HG03571 (cell line): ENCODE data around the gene CPM.
A peak's percentile ranks its signal among the peaks of the same experiment; 100 is the strongest.
"Not testable (repeated sequence)": the region's sequence is repeated elsewhere in the genome, so short reads cannot be mapped to it uniquely, and the experiment has no call there.

ENCODE experiments used
- ATAC-seq: cut with Tn5 transposase; IDR thresholded peaks from one replicate; pipeline ENCODE4 v1.9.1; 2021; ENCODE audit not compliant: unreplicated experiment

Gene CPM

DNA sequence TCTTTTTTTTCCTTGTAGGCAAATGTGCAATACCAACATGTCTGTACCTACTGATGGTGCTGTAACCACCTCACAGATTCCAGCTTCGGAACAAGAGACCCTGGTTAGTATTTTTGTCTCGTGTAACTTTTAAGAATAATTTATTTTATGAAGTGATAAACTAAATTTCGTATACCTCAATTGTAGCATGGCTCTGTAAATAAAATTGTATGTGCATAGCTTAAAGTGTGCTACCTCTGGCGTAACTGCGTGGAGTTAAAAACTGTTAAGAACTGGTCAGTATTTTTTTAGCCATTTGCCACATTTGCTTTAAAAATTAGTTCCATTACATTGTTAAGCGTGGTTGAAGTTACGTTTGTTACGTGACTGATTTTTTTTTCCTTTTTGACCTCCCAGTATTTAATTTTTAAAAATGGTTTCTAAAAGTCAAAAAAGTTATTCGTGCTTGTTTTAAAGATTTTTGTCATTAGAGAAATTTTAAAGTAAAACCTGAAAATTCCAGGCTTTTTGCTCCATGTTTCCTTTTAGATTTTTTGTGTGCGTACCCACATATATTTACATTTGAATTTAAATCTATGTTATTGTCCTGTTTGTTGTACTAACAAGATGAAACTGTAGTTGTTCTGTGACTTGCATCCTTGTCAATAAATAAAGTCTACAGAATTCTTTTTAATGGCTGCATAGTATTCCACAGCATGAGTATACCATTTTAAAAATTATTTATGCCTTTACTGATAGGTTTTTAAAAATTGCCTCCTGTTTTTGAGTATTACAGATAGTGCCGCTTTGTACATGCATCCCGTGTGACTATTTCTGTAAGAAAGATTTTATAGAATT lies 123.6 kb downstream of the CPM start:
- no peak for ATAC-seq

DNA sequence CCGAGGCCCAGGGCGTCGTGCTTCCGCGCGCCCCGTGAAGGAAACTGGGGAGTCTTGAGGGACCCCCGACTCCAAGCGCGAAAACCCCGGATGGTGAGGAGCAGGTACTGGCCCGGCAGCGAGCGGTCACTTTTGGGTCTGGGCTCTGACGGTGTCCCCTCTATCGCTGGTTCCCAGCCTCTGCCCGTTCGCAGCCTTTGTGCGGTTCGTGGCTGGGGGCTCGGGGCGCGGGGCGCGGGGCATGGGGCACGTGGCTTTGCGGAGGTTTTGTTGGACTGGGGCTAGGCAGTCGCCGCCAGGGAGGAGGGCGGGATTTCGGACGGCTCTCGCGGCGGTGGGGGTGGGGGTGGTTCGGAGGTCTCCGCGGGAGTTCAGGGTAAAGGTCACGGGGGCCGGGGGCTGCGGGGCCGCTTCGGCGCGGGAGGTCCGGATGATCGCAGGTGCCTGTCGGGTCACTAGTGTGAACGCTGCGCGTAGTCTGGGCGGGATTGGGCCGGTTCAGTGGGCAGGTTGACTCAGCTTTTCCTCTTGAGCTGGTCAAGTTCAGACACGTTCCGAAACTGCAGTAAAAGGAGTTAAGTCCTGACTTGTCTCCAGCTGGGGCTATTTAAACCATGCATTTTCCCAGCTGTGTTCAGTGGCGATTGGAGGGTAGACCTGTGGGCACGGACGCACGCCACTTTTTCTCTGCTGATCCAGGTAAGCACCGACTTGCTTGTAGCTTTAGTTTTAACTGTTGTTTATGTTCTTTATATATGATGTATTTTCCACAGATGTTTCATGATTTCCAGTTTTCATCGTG lies 124.4 kb downstream of the CPM start:
- peak; percentile 64 for ATAC-seq

GRCh38 chr12:68807576-68808387 lies 125.2 kb downstream of the CPM start, which contains the start of gene MDM2:
MDM2 (plus strand) TSS chr12:68808177; CDS start chr12:68808478, 301 bp downstream.
- ATAC-seq: peak; percentile 76

GRCh38 chr12:68807274-68807575 lies 125.7 kb downstream of the CPM start:
- ATAC-seq: not testable (repeated sequence)

GRCh38 chr12:68806488-68807237 lies 126.3 kb downstream of the CPM start:
- no peak for ATAC-seq

GRCh38 chr12:68805592-68806120 lies 127.3 kb downstream of the CPM start:
- no peak for ATAC-seq

DNA sequence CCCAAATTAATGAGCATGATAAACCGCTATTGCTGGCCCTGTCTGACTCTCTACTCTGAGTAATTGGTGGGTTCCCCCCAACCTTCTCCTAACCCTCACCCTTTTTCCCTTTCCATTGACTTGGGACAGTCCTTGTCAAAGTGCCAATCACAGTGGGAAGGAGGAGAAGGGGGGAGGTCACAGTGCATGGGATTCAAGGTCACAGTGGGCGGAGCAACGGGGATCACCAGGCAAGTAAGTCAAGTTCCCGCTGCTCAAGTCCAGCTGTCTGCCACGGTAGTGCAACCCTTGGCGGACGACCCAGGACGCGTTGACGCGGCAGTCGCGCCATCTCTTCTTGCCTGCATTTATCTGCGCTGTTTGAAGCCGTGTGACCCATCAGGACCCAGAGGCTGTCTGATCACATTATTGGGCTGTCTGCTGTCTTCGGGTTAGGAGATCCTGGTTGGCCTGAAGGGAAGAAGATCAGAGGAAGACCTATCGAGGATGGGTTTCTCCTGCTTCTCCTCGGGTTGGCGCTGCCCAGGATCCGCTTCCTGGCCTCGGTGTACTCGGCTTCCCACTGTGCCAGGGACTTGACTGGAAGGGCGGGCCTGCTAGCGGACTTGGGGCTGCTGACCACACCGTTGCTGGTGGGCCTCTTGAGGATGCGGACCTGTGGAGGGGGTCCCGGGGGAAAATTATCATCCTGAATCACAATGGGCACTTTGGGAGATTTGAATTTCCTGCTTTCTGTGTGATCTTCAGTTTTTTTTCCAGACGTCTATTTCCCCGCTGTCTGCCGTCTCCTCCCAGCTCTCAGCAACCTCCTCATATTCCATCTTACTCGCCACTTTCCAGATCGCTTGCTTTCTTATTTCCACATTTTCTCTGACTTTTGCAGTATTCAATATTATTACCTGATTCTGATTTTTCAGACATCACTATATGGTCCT lies 128.0 kb downstream of the CPM start:
- ATAC-seq: no peak

DNA sequence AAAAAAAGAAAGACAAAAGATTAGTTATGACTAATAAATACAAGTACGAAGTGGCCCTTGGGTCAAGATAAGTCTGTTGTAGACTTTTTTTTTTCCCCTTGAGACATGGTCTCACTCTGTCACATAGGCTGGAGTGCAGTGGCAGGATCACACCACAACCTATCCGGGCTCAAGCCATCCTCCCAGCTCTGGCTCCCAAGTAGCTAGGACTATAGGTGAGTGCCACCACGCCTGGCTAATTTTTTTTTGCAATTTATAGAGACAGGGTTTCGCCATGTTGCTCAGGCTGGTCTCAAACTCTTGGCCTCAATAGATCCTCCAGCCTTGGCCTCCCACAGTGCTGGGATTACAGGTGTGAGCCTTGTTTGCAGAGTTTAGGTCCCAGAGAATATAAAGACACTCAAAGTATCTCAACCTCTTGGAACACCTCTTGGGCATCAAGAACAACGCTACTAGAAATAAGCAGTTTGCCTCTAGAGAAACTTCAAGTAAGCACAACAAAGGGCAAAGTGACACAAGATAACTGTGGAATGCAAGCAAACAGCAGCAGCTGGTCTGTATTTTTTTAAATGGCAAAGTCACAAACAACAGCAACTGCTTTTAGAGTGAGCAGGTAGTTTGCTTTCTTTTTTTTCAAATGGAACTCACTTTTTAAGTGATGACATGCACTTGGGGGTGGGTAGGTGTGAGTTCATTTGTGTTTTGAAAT lies 128.9 kb downstream of the CPM start:
- ATAC-seq: no peak

- not testable (repeated sequence) for ATAC-seq
Measured at GRCh38 chr12:68802911-68803651, 129.9 kb downstream of the CPM start.

GRCh38 chr12:68802372-68802745 lies 130.6 kb downstream of the CPM start:
- not testable (repeated sequence) for ATAC-seq
